Pancreas (tissue), 10 donors: Measurements from ENCODE around the gene AGMO. TPM values are rescaled to one million over a fixed set of nuclear protein-coding genes. Genes with fewer than 3 reads are reported as not detected.

Source experiments
- ATAC-seq, 4 donors: fragments of 200-7000 bp; cut with Tn5 transposase; one replicate each; pipeline versions ENCODE4 v1.8.0 to v1.9.1; 2020; ENCODE audit warnings: mild to moderate bottlenecking in 4 of 4, moderate library complexity in 4 of 4
- DNase-seq, 6 donors: peaks; one replicate each; pipeline ENCODE4 v3.0.0-alpha.2; 2020
- FAIRE-seq: peaks from 2 replicates; lab custom pipeline; 2012; peaks lifted over from hg19 to GRCh38; lab: Jason Lieb, UNC
- H3K27ac ChIP-seq, 4 donors: fragments of 200-600 bp; sonication (generic); 1 replicate in 3 of 4; 2 replicates in 1 of 4; pipeline versions ENCODE4 v1.5.0 to v1.8.0; 2020
- H3K27me3 ChIP-seq, 4 donors: fragments of 200-600 bp; one replicate each; pipeline ENCODE4 v1.8.0; 2021
- H3K36me3 ChIP-seq, 3 donors: fragments of 200-600 bp; sonication (generic) in 1 of 3; one replicate each; pipeline versions ENCODE4 v1.5.0 to v1.8.0; 2020 to 2021
- H3K4me1 ChIP-seq, 3 donors: fragments of 200-600 bp; one replicate each; pipeline ENCODE4 v1.8.0; 2021
- H3K4me3 ChIP-seq, 4 donors: fragments of 200-600 bp; sonication (generic) in 2 of 4; one replicate each; pipeline versions ENCODE4 v1.5.0 to v1.8.0; 2020 to 2021
- H3K9me3 ChIP-seq, 4 donors: fragments of 200-600 bp; one replicate each; pipeline ENCODE4 v1.8.0; 2021
- WGBS, 2 donors: extraction: QIAGEN DNeasy Blood & Tissue Kit; methylation state at CpG; one replicate each; pipeline ENCODE4 v1.1.7; 2013; 5-methylcytosine and 5-hydroxymethylcytosine counted together
- intact Hi-C, 3 donors: fragments of 100-400 bp; cut with DNase I; formaldehyde crosslinking; loops; one replicate each; pipeline versions ENCODE4 v1.11.1 to v1.14.2; 2022
- polyA plus RNA-seq, 2 donors: library from polyadenylated mRNA; stranded (reverse); fragments of 200-250 nt; gene quantifications; one replicate each; pipeline ENCODE4 v1.2.3, GENCODE V29; 2013
- total RNA-seq, 6 donors: library from RNA; stranded (reverse); fragmentation: NEBNext Ultra II Directional in 4 of 6; extraction: Animal tissue kit (Norgen Biotek cat#: 25700) in 4 of 6; gene quantifications; one replicate each; pipeline versions ENCODE4 v1.2.1 to v1.2.4, GENCODE V29; 2021 to 2023
- TF ChIP-seq, protein P1 (sequence below), 4 donors: fragments of 200-600 bp; sonication (generic) in 3 of 4; IDR thresholded peaks; one replicate each; pipeline versions ENCODE4 v1.5.0 to v1.8.0; 2021; ENCODE audit warnings: antibody characterized with exemption in 4 of 4
- donor health status: healthy with polysubstance abuse.
- donor health status: DM: no; HTN: no; CAD: no; lungs with moderate emphysema.
- donor health status: DM: no; HTN: no; CAD: no.
- donor health status: control.
- donor health status: control.
- donor health status: Bipolar disorder and iron deficiency.
- donor health status: DM: yes; HTN: yes; CAD: no.
- donor health status: DM: no; HTN: no; CAD: no.
- donor health status: DM: no; HTN: no; CAD: no.
- donor health status: DM: yes; HTN: yes; CAD: no.

AGMO gene
- total and polyA plus RNA-seq, 8 donors = 0.09 to 0.25 (median 0.19) TPM; not detected in 3

DNA sequence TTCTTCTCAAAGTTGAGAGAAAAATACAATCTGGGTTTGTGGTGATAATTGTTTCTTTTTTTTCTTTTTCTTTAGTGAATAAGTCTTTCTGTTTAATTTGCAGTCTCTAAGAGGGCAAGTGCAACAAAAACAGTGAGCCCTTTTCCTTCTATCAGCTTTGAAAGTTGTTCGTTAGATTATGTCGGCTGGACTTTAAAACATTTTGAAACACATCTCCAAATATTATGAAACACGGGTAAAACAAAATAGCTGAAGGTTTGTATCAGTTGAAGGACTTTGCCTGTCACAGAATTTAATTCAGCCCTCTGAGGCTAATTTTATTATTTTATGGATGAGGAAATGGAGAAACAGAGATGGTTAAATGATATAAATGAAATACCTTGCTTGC, 85.3 kb downstream of the AGMO start:
- TF ChIP-seq, protein P1, sequence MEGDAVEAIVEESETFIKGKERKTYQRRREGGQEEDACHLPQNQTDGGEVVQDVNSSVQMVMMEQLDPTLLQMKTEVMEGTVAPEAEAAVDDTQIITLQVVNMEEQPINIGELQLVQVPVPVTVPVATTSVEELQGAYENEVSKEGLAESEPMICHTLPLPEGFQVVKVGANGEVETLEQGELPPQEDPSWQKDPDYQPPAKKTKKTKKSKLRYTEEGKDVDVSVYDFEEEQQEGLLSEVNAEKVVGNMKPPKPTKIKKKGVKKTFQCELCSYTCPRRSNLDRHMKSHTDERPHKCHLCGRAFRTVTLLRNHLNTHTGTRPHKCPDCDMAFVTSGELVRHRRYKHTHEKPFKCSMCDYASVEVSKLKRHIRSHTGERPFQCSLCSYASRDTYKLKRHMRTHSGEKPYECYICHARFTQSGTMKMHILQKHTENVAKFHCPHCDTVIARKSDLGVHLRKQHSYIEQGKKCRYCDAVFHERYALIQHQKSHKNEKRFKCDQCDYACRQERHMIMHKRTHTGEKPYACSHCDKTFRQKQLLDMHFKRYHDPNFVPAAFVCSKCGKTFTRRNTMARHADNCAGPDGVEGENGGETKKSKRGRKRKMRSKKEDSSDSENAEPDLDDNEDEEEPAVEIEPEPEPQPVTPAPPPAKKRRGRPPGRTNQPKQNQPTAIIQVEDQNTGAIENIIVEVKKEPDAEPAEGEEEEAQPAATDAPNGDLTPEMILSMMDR (IDR thresholded peaks at IDR 0.05) = no peak
- Histone ChIP-seq H3K9me3 (no peaks in the 10 kb centered on the region), H3K36me3 (no peaks in the 10 kb centered on the region), H3K4me1 (no peaks in the 10 kb centered on the region), H3K27me3 (no peaks in the 10 kb centered on the region), H3K4me3 (no peak overlapping the region), H3K27ac (no peak overlapping the region)
- FAIRE-seq (no peak), ATAC-seq (no peak), DNase-seq (no peak)
- 73 to 80% methylated on average over 3 of the region's 3 CpGs for WGBS, 2 donors
- intact Hi-C loops = no loop called here

DNA sequence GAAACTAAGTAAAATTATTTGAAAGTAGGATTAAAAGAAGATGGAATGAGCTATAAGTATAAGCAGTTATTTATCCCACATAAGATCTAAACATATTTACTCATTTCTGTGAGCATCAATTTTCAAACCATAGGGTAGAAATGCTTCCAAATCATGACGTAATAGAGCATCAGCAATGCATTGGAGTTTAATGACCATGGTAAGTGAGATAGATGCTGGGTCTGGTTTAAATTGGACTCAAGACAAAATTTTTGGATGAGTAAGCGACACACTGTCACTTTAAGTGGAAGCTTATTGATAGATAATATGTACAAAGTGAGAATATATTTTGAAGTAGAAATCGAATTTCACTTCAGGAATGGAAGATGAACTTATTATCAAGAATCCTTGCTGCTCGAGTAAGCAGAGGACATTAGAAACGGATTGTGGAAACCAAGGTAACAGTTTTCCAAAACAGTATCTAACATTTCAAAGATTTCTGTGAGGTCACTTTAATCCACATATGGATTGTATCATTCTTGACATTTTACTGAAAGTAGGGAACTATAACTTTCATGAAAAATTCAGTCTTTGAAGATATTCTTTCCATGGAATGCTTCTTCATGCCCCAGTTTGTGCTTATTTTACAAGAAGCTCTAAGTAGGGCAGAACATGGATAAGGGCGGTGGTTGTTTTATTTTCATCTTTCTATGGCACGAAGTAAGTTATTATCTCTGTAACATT, 85.8 kb downstream of the AGMO start:
- Histone ChIP-seq H3K27ac (no peak overlapping the region), H3K4me3 (no peak overlapping the region), H3K27me3 (no peaks in the 10 kb centered on the region), H3K4me1 (no peaks in the 10 kb centered on the region), H3K36me3 (no peaks in the 10 kb centered on the region), H3K9me3 (no peaks in the 10 kb centered on the region)
- 60 to 69% methylated on average over 7 of the region's 7 CpGs for WGBS, 2 donors
- intact Hi-C loops = no loop called here
- DNase-seq (no peak), FAIRE-seq (no peak), ATAC-seq (no peak)
- TF ChIP-seq, protein P1 (IDR thresholded peaks at IDR 0.05) = no peak

DNA sequence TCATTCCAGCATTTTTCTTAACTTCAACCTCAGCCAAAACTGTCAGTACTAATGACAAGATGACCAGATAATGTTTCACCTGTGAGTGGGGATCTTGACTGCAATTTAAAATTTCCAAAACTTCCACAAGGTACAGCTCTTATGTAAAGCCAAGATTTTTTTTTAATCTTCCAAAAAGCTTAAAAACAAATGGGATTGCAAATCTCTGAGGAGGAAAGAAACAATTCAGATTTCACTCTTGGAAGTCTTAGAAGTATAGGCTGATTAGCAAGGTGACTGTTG, 90.2 kb downstream of the AGMO start:
- Histone ChIP-seq H3K4me3 (no peak overlapping the region), H3K27ac (no peak overlapping the region), H3K9me3 (no peaks in the 10 kb centered on the region), H3K27me3 (no peaks in the 10 kb centered on the region), H3K4me1 (no peaks in the 10 kb centered on the region), H3K36me3 (no peaks in the 10 kb centered on the region)
- FAIRE-seq (no peak), DNase-seq (no peak), ATAC-seq (no peak)
- TF ChIP-seq, protein P1 (IDR thresholded peaks at IDR 0.05) = no peak
- intact Hi-C loops = no loop called here

DNA sequence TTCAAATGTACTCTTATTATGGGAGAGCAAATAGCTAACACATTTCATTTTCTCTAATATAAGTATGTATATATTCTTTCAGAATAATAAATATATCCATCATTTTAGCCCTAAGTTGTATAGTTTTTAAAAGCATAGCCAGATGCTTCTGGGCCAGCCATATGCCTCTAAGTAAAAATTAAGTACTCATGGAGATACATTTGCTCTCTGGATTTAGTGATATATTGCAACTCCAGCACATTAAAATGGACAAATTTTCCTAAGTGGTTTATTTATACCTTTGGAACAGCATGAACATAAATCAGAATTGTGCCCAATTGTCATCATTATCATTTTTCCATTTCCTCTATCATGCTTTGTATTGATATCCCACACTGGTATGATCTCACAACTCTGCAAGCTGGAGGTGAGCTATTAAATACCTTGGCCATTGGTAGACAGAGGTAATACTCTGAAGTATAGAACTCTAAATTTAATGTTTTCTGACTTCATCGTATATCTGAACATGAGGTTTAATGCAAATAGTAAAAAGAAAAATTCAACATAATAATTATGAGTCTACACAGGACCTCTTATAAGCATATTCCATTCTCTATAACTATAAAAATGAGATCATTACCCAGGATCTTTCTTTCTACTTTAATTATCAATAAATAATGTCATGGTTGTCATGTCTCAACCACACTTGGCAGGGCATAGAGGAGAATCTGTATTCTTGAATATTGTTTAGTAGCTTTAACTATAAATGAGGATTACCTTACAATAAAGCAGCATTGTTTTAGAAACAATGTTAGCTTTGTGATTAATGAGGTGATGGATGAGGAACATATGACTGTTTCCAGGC, 90.8 kb downstream of the AGMO start:
- no peaks in the 10 kb centered on the region for H3K27me3 ChIP-seq
- TF ChIP-seq, protein P1 (IDR thresholded peaks at IDR 0.05) = no peak
- H3K9me3 ChIP-seq = no peaks in the 10 kb centered on the region
- no peak overlapping the region for H3K4me3 ChIP-seq
- no peak overlapping the region for H3K27ac ChIP-seq
- intact Hi-C loops = no loop called here
- DNase-seq (no peak), ATAC-seq (no peak), FAIRE-seq (no peak)
- no peaks in the 10 kb centered on the region for H3K36me3 ChIP-seq
- H3K4me1 ChIP-seq = no peaks in the 10 kb centered on the region
- 73 to 86% methylated on average over 1 of the region's 1 CpG for WGBS, 2 donors

DNA sequence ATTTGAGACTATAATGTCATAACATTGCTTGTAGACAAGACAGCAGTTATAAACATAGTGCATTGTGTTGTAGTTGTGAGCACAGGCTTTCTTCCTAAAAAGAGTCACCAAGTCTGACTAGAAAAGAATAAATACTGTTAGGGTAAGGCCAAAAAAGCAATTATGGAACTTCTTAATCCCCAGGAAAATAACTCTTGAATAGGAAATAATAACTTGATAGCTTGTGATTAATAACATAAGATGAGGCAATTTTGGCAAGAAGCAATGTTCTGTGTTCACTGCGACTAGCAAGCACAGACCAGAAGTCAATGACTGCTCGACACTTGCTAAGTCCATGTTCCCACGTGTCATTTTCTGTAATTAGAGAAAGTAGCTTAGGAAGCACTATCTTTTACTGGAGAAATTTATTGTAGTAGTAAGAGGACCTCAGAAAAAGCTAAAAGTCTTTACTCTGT, 97.1 kb downstream of the AGMO start:
- DNase-seq (no peak), ATAC-seq (no peak)

More for the DNA sequence above, 97.1 kb downstream of the AGMO start:
- Histone ChIP-seq H3K27ac (no peak overlapping the region), H3K4me1 (no peaks in the 10 kb centered on the region), H3K4me3 (no peak overlapping the region), H3K27me3 (no peaks in the 10 kb centered on the region), H3K9me3 (no peaks in the 10 kb centered on the region), H3K36me3 (no peaks in the 10 kb centered on the region)
- WGBS, 2 donors = 57 to 67% methylated on average over 3 of the region's 3 CpGs
- TF ChIP-seq, protein P1 (IDR thresholded peaks at IDR 0.05) = no peak
- FAIRE-seq = no peak
- intact Hi-C loops = no loop called here
